Activated CD8-positive, alpha-beta memory T cell treated with anti-CD3 and anti-CD28 coated beads, Interleukin-2, amount 50 U/mL, for 24 hours (primary cell): ENCODE results near the gene TDRD15.
"Not testable (repeated sequence)": the region's sequence is repeated elsewhere in the genome, so short reads cannot be mapped to it uniquely, and the experiment has no call there.

ENCODE experiments used
- DNase-seq: peaks from one replicate; pipeline ENCODE4 v3.0.0-alpha.2; 2020; ENCODE audit errors: extremely low read depth

The TDRD15 gene

DNA sequence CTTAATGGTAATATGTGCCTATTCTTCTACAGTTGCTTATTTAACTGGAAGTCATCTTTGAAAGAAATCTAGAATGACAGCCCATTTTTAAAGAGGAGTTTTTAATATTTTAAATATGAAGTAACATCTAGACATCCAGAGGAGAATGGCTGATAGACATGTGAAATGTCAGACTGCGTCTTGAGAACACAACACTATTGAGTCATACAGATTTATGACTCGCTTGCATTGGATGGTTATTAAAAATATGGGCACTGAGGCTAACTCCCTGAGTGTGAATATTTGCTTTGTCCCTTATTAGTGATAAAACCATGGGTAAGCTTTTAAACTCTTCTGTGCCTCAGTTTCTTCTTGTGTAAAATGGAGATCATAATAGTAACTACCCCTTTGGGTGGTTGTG, 22.9 kb downstream of the TDRD15 start:
- no peak for DNase-seq

- no peak for DNase-seq
These were observed 24.9 kb downstream of the TDRD15 start for GRCh38 chr2:21148718-21149117.

- DNase-seq = not testable (repeated sequence)
These were observed 27.5 kb downstream of the TDRD15 start for GRCh38 chr2:21151234-21151633.

- DNase-seq = no peak
These were observed 31.8 kb downstream of the TDRD15 start for GRCh38 chr2:21155365-21156136.

- no peak for DNase-seq
These were observed 37.4 kb downstream of the TDRD15 start for GRCh38 chr2:21161122-21161521.

GRCh38 chr2:21161832-21162614, 38.3 kb downstream of the TDRD15 start:
- no peak for DNase-seq

- no peak for DNase-seq
These were observed 38.8 kb downstream of the TDRD15 start for GRCh38 chr2:21162615-21162878.

- DNase-seq = no peak
These were observed 39.4 kb downstream of the TDRD15 start for GRCh38 chr2:21163213-21163612.

DNA sequence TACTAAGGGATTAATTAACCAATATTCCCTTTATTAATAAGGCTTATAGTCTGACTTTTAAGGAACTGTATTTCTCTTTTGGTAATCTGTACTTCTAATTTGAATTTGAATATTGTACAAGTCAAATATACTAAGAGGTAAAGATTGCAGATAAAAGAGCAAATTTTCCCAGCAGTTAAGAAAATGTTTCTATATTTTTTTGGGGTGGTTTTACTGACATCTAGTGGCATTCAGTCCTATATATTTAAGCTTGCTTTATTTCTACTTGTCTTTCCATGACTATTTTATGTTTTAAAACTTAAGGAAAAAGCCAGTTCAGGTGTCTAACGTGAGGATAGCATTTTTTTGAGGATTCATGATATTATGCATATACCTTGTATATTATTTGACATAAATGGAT, 41.6 kb downstream of the TDRD15 start:
- no peak for DNase-seq

DNA sequence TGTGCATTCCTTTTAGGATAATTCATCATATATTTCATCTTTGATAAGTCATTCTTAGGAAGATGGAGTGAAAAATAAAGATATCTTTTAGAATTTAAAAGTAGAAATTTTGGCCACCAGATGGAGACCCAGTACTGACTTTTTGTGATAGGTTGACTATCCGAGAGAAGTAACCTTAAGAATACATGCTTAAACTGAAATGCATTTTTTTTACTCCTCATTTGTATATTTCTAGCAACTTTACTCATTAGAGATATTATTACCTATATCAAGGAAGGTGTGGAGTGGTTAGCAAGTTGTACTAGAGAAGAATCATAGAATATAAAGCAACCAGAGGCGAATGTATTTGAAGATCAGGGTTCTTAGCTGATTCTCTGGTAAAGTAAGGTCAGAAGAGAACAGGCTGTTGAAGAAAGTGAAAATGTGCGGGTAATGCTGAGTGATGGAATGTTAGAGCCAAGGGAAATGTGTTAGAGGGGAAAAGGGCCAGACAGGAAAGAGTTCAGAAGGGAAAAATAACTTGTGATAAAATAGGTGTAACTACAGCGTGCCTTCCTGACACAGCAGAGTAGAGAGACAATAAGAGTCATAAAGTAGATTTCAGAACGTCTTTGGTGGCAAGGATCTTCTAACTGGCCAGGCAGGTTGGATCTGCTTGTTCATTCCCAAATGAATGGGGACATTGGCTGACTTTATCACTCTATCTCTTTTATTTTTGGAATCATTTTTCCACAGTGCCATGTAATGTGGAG, 52.3 kb downstream of the TDRD15 start:
- no peak for DNase-seq

DNA sequence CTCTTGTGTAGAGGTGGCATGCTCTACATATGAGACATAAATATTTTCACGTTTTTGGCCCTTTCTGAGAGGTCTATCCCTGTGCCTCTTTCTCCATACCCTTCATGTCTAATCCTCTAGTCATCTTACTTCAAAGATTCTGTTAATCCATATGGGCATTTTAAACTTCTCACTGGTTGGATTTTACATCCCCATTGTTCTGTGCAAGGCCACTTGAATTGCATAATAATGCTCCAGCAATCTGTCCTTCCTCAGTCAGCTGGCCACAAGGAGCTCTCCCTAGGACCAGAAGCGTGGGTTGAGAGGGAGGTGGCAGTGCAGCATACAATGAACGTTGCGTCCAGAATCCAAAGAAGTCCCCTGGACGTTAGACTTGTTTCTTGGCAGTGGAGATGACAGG, 58.2 kb downstream of the TDRD15 start:
- DNase-seq = no peak

DNA sequence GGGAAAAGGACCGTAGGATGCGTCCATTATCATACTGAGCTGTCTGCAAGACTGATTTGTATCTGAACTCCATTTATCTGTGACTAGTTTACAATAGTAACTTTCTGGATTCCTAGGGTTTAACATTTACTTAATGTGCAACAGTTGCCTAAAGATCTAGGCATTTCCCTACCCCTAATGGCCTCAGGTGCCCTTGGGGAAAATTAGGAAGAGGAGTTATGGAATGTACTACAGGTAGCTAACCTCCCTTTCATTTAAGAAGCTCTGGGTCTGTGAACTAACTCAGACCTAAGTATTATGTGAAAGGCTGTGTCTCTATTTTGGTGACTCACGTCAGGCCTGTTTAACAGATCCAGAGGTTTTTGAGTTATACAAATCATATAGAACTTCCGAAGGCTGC, 59.5 kb downstream of the TDRD15 start:
- DNase-seq = no peak

- DNase-seq = no peak
These were observed 60.0 kb downstream of the TDRD15 start for GRCh38 chr2:21183726-21184125.

DNA sequence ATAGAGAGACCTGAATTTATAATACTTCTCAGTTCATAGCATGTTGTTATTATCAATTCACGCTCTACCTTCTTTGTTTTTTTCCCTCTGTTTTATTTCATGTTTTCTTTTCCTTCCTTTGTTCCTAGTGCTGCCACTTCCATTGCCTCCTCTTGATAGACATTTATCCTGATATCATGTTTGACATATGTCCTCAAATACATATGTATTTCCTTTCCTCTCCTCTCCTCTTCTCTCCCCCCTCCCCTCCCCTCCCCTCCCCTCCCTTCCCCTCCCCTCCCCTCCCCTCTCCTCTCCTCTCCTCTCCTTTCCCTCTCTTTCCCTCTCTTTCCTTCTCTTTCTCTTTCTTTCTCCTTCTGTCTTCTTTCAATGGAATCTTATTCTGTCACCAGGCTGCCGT, 67.8 kb downstream of the TDRD15 start:
- no peak for DNase-seq
